Stimulated activated CD4-positive, alpha-beta T cell treated with anti-CD3 and anti-CD28 coated beads, Interleukin-4, amount 100 ng/mL, for 4 hours (primary cell): ENCODE measurements around the gene NIP7.

Experiments used
- DNase-seq, 2 experiments: peaks; one replicate each; pipeline ENCODE4 v3.0.0-alpha.2; 2020

NIP7 gene

GRCh38 chr16:69319381-69319780 lies 20.2 kb upstream of the NIP7 start:
- DNase-seq = no peak

DNA sequence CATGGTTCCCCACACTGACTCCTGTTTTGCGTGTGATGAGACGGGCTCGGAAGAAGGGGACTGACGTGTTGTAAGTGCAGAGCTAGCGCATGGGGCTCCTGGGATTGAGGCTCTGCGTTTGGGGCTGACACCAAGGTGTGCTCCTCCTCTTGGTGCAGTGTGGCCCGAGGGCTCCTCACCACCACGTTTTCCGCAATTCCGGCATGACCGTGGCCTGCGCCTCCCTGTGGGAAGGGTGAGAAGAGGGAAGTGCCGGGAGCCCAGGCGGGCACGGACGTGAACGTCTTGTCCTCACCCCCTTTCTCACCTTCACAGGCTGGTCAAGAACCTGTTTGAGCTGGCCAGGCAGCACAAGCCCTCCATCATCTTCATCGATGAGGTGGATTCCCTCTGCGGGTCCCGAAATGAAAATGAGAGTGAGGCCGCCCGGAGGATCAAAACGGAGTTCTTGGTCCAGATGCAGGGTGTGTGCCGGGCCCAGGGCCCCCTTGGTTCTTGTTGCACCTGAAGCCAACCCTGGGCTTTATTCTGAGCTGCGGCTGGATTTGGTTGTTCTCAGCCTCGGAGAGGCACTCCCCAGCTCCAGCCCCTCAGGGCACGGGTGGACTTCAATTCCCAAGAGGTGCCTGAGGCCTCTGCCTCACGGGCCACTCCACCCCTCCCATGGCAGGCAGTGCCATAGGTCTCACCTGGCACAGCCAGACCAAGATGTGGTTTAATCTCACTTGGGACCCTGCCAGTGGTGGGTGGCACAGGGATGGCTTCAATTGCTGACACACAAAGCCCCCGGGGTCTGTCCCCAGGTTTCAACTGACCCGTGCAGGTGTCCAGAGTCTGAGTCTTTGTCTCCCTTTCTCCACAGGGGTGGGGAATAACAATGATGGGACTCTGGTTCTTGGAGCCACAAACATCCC lies 19.5 kb upstream of the NIP7 start:
- no peak for DNase-seq

GRCh38 chr16:69320740-69321073 lies 18.9 kb upstream of the NIP7 start:
- no peak for DNase-seq

GRCh38 chr16:69321080-69321479 lies 18.5 kb upstream of the NIP7 start:
- no peak for DNase-seq

GRCh38 chr16:69322343-69322742 lies 17.2 kb upstream of the NIP7 start:
- DNase-seq = no peak

DNA sequence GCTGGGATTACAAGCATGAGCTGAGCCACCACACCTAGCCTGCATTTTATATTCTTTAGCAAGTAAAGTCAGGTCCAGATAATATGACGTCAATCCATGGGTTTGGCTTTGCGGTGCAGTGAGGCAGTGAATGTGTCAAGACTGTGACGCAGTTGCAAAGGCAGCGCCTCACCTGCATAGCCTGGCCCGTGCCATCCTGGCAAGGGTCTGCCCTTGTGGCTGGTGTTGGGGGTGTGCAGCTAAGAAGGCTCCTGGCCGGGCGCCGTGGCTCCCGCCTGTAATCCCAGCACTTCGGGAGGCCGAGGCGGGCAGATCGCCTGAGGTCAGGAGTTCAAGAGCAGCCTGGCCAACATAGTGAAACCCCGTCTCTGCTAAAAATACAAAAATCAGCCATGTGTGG lies 16.2 kb upstream of the NIP7 start:
- no peak for DNase-seq

GRCh38 chr16:69324013-69324531 lies 15.5 kb upstream of the NIP7 start:
- DNase-seq = no peak

DNA sequence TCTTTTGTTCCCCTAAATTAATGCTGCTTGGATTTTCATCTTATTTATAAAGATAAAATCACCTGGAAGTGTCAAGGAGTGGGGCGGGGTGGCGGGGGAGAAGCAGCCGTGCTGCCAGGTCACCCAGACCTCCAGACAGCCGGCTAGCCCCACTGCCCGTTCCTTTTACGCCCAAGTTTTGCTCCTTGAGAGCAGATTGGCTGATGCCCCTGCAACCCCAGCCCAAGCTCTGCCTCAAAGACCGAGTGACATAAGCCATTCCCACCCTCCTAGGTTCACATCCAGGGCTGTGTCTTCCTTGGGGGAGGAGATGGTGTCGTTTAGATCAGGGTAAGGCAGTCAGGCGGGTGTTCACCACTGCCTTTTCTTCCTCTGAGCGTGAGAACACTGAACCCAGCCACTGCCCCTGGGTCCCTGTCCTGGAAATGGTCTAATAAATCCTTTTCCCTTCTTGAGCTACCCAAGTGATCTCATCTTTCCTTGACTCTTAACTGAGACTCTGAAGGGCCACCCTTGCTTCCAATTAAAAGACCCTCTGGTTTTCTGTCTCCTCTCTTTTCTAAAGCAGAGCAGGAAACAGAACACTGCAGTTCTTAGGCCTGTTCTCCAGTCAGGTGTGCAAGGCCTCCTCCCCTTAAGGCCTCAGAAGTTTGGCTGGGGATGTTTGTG lies 14.9 kb upstream of the NIP7 start:
- no peak for DNase-seq

DNA sequence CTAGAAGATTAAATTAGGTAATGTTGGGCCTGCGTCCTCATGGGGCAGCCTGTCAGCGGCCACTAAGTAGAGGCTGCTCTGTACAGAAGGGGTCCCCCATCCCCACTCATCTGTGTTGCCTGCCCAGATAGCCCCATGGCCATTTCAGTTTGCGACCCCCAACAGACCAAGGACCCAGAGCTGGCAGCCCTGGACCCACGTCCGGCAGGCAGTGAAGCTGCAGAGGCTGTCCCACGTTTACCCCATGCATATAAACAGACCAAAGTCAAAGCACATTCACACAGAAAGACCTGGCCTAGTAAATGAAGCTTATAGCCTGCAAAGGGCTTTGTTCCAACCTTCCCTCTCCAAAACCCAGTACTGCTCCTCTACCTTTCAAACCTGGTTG lies 13.8 kb upstream of the NIP7 start:
- DNase-seq = no peak

DNA sequence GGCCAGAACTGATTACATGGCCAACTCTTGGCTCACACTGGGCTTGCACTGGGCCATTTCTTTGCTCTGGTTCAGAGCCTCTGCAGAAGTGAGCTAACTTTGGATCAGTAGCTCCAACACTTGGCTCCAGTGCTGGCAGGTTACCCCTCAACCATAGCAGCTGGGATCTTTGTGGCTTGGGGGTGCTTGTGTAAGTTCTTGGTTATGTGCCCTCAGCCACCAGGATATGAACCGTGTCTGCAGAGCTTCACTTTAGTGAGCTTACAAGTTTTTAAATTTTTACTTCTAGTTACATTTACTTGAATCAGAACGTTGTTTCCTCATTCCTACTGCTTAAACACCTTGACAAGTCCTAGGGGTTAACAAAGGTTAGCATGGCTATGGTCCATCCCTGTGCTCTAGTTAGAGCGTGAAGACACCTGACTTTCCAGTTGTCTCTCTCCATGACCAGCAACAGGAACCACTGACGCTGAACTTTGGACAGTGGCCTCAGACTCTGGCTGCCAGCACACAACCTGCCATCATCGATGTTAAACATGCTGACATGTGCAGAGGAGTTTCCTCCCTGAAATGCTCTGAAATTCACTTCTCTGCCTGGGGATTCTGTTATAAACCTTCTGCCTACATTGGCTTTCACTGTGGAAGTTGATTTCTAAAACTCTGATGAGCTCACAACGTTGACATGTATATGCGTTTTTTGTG lies 13.2 kb upstream of the NIP7 start:
- no peak for DNase-seq

- DNase-seq = no peak
These were observed 11.8 kb upstream of the NIP7 start for GRCh38 chr16:69327585-69328310.

DNA sequence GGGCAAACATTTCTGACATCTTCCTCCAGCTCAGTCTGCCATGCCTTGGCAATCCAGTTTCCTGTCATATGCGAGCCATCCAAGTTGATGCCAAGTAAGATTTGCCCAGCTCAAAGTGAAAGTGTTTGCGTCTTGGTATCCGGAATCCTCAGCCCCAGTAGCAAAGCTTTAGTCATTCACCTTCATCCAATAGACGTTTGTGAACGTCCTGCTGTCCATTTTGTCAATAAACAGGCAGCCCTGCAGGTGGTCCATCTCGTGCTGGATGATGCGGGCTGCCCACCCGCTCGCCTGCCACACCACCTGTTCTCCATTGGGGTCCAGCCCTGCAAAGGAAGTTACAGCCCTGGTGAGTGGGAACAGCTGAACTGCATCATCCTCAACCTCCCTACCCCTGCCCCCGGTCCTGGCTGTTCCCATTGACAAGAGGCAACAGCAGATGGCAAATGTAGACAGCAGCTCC lies 10.7 kb upstream of the NIP7 start:
- no peak for DNase-seq

DNA sequence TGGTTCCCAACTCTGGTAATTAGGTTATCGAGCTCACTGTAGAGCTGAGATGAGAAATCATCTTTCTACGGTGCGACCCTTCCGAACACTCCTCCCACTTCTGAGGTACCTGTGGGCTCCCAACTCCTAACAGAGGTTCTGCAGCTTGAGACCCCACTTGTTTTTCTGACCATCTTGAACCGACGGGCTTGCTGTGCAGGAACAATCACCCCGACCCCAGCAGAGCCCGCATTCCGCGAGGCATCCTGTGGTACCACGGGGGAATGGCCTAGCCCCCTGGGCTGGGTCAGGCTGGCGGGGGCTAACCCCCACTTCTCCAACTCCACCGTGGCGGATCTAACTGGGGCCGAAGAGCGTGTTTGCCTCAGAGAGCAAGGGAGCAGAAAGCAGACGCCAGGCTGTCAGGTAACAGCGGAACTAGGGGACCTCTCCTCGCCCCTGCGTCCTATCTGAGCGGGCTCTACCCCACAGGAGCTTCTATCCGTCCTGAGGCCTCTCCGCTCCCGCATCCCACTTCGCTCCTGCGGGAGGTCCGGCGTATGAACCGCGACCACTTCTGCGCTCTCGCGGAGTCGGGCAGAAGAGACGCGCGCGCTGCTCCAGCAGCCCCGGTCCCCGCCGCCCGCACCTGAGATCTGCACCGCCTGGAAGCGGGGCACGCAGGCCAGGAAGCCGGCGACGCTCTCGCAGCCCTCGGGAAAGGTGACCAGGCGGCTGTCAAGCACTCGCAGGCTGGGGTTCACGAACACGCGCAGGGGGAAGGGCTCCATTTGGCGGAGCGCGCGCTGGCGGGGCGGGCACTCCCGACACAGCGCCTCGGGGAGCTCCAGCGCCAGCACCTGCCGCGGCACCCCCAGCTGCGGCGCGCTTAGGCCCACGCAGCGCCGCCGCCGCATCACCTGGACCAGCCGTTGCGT lies 9.9 kb upstream of the NIP7 start:
- DNase-seq = peak; percentile 49 to 61

DNA sequence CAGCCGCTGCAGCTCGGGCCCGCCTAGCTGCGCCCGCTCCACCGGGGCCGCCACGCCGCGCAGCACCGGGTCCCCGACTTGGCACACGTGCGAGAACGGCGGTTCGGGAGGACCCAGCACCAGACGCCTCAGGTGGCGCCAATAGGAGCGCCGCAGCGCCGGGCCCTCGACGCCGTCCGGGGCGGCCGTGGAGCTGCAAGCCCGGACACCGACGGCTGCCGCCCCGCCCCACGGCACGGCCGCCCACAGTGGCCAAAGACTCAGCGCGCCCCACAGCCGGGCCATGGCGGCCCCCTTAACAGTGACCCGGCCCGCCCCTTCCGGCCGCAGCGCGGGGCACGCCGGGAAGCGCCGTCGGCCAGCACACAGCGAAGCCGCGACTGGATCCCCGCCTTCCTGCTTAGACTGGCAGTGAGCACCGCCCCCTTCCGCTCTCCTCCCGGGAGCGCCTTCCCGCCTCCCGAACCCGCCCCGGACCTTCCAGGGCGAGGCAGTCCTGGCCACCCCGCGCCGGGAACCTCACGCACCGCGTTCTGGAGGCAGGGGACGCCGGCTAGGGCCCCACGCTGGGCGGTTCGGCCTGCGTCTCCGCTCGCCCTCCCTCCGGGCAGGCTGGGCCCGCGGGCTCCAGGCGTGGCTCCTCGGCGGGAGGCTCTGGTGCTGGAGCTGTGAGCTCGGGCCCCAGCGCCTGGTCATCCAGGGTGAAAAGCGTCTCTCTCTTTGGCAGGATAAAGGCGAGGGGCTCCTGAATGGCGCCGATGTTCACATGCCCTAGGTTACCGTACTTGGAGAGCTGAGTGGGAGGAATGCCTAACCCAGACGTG lies 9.1 kb upstream of the NIP7 start, which contains the start of gene PDF:
PDF (minus strand) TSS at position 303 of the 824 bp plus-strand sequence; CDS start at position 285, 18 bp downstream.
- DNase-seq = peak; percentile 82 to 84

- DNase-seq = no peak
These were observed 4.9 kb upstream of the NIP7 start for GRCh38 chr16:69334696-69335095.

DNA sequence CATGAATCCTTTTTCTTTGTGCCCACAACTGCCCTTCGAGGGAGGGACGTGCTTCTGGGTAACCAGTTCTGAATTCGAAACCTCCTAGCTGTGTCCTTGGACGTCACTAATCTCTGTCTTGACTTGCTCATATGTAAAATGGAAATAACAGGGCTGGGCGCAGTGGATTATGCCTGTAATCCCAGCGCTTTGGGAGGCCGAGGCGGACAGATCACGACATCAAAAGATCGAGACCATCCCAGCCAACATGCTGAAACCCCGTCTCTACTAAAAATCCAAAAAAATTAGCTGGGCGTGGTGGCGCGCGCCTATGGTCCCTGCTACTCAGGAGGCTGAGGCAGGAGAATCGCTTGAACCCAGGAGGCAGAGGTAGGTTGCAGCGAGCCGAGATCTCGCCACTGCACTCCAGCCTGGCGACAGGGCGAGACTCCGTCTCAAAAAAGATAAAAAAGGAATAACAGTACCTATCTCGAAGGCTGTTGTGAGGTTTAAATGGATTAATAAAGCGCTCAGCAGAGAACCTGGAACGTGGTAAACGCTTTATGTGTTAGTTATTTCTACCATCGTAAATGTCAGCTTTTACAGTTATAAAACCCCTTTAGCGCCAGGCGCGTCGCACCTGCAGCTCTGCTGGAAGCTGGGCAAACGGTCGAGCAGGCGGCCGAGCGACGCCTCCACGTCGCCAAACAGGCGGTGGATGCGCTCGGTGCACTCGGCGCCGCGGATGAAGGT lies 849 bp upstream of the NIP7 start:
- no peak for DNase-seq

- DNase-seq = peak in 1 of 2 experiments; percentile 13
These were observed 598 bp downstream of the NIP7 start for GRCh38 chr16:69340095-69340644.

GRCh38 chr16:69344171-69344570 lies 4.6 kb downstream of the NIP7 start:
- no peak for DNase-seq

DNA sequence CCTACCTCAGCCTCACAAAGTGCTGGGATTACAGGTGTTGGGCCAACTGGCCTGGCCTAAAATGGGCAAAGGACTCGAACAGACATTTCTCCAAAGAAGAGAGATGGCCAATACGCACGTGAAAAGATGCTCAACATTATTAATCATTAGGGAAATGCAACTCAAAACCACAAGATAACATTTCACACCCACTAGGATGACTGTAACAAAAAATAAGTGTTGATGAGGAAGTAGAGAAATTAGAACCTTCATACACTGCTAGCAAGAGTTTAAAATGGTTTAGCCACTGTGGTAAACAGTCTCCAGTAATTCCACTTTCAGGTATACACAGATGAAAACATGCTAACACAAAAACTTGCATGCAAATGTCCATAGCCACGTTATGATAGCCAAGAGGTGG lies 6.4 kb downstream of the NIP7 start:
- no peak for DNase-seq

- no peak for DNase-seq
These were observed 7.1 kb downstream of the NIP7 start for GRCh38 chr16:69346683-69347082.
